B cell (primary cell): ENCODE data around the gene SMIM13. TPM values are rescaled to one million over a fixed set of nuclear protein-coding genes. Genes with fewer than 3 reads are reported as not detected.

Experiments used
- ATAC-seq: fragments of 200-7000 bp; cut with Tn5 transposase; one replicate; pipeline ENCODE4 v1.10.0; 2021; ENCODE audit warnings: low read depth, mild to moderate bottlenecking, moderate number of reproducible peaks, moderate library complexity
- CTCF ChIA-PET: fragments of 350-600 bp; sonication (Branson Sonifier 250); formaldehyde crosslinking; loops from one replicate; lab custom pipeline; 2021; ENCODE audit warnings: antibody characterized with exemption, inconsistent platforms; lab: Charles Lee
- POLR2A ChIA-PET: fragments of 350-600 bp; sonication (Branson Sonifier 250); formaldehyde crosslinking; loops from one replicate; lab custom pipeline; 2021; ENCODE audit warnings: antibody characterized with exemption; lab: Charles Lee
- DNase-seq: peaks from one replicate; pipeline ENCODE4 v3.0.0; 2013
- H2AFZ ChIP-seq: 2 replicates; pipeline ENCODE4 v1.6.1; 2012; ENCODE audit warnings: mild to moderate bottlenecking, low read depth, low read length; ENCODE audit not compliant: insufficient read depth, poor library complexity, severe bottlenecking
- H3K27ac ChIP-seq, 2 donors: 1 replicate in 1 of 2; 2 replicates in 1 of 2; pipeline ENCODE4 v1.5.1; 2012 to 2013; ENCODE audit warnings: low read length in 2 of 2, mild to moderate bottlenecking in 2 of 2, moderate library complexity in 1 of 2
- H3K27me3 ChIP-seq, 4 experiments: fragments of 200-600 bp in 1 of 4; sonication (generic) in 1 of 4; replicated peaks in 1 of 4; 1 replicate in 2 of 4; 2 replicates in 2 of 4; pipeline versions ENCODE4 v1.6.1 to v1.7.0; 2013 to 2016; ENCODE audit warnings: low read length in 3 of 4, mild to moderate bottlenecking in 2 of 4, mixed read lengths in 1 of 4, moderate library complexity in 1 of 4; ENCODE audit not compliant: insufficient read depth in 4 of 4, control insufficient read depth in 3 of 4; ENCODE audit errors: control extremely low read depth in 1 of 4
- H3K36me3 ChIP-seq, 2 experiments: replicated peaks in 1 of 2; 1 replicate in 1 of 2; 2 replicates in 1 of 2; pipeline versions ENCODE4 v1.6.1 to v1.7.1; 2013; ENCODE audit warnings: low read length in 1 of 2; ENCODE audit not compliant: insufficient read depth in 2 of 2, control insufficient read depth in 1 of 2; ENCODE audit errors: control extremely low read depth in 1 of 2, extremely low read depth in 1 of 2
- H3K4me1 ChIP-seq, 2 donors: fragments of 200-600 bp in 1 of 2; sonication (generic) in 1 of 2; 1 replicate in 1 of 2; 2 replicates in 1 of 2; pipeline versions ENCODE4 v1.5.1 to v1.6.1; 2013 to 2017; ENCODE audit warnings: low read length in 2 of 2; ENCODE audit not compliant: control insufficient read depth in 2 of 2, insufficient read depth in 2 of 2
- H3K4me2 ChIP-seq: replicated peaks from 2 replicates; pipeline ENCODE3; 2012; ENCODE audit warnings: mild to moderate bottlenecking, low read depth, low read length; ENCODE audit not compliant: poor library complexity, severe bottlenecking
- H3K4me3 ChIP-seq, 5 experiments: fragments of 200-600 bp in 1 of 5; sonication (generic) in 1 of 5; 1 replicate in 3 of 5; 2 replicates in 2 of 5; pipeline versions ENCODE4 v1.5.1 to v1.7.0; 2011 to 2016; ENCODE audit warnings: low read length in 4 of 5, mild to moderate bottlenecking in 4 of 5, low read depth in 2 of 5, control low read depth in 1 of 5, moderate library complexity in 1 of 5; ENCODE audit not compliant: insufficient read depth in 1 of 5; ENCODE audit errors: control extremely low read depth in 1 of 5, extremely low read depth in 1 of 5
- H3K79me2 ChIP-seq: fragments of 200-600 bp; sonication (generic); one replicate; pipeline ENCODE4 v1.6.0; 2016; ENCODE audit warnings: low read length; ENCODE audit not compliant: control insufficient read depth, insufficient read depth
- H3K9ac ChIP-seq: fragments of 200-600 bp; sonication (generic); 2 replicates; pipeline ENCODE4 v1.6.1; 2017; ENCODE audit warnings: mild to moderate bottlenecking, low read length, moderate library complexity
- H3K9me3 ChIP-seq, 3 donors: one replicate each; pipeline versions ENCODE4 v1.6.1 to v1.7.1; 2013; ENCODE audit warnings: low read length in 2 of 3; ENCODE audit not compliant: control insufficient read depth in 2 of 3, insufficient read depth in 1 of 3; ENCODE audit errors: control extremely low read depth in 1 of 3
- H4K20me1 ChIP-seq: 2 replicates; pipeline ENCODE4 v1.6.0; 2012; ENCODE audit warnings: mild to moderate bottlenecking, low read length; ENCODE audit not compliant: insufficient read depth, control insufficient read depth, poor library complexity, severe bottlenecking
- H3K27ac Mint-ChIP-seq: one replicate; pipeline ENCODE4 v1.8.0; 2021; ENCODE audit warnings: mixed read lengths
- H3K27me3 Mint-ChIP-seq: one replicate; pipeline ENCODE4 v1.8.0; 2021; ENCODE audit warnings: mixed read lengths
- H3K4me1 Mint-ChIP-seq: one replicate; pipeline ENCODE4 v1.8.0; 2021; ENCODE audit warnings: mixed read lengths
- H3K4me3 Mint-ChIP-seq: one replicate; pipeline ENCODE4 v1.8.0; 2021; ENCODE audit warnings: mixed read lengths
- H3K9me3 Mint-ChIP-seq: one replicate; pipeline ENCODE4 v1.8.0; 2022; ENCODE audit warnings: mixed read lengths; ENCODE audit not compliant: insufficient read depth
- EZH2 ChIP-seq: IDR thresholded peaks from 2 replicates; pipeline ENCODE4 v1.6.1; 2012; ENCODE audit warnings: borderline replicate concordance, low read depth, mild to moderate bottlenecking, moderate library complexity, low read length; ENCODE audit not compliant: insufficient read depth, poor library complexity, severe bottlenecking
- WGBS: methylation state at CpG from one replicate; pipeline ENCODE4 v1.1.5; 2013; ENCODE audit warnings: missing lambda C conversion rate; ENCODE audit not compliant: insufficient coverage; 5-methylcytosine and 5-hydroxymethylcytosine counted together
- intact Hi-C: fragments of 100-400 bp; cut with micrococcal nuclease; formaldehyde crosslinking; loops from one replicate; pipeline ENCODE4 v1.10.0; 2022
- polyA plus RNA-seq: library from polyadenylated mRNA; depleted of rRNA; stranded (reverse); fragments of >200 nt; gene quantifications from 2 replicates; pipeline ENCODE4 v1.2.3, GENCODE V29; 2012
- total RNA-seq, 2 donors: library from RNA; stranded (reverse); fragments of 120-200 nt in 1 of 2; gene quantifications; 1 replicate in 1 of 2; 2 replicates in 1 of 2; pipeline versions ENCODE4 v1.2.3 to v1.2.4, GENCODE V29; 2013 to 2022
- TF ChIP-seq, protein P1 (sequence below): fragments of 200-600 bp; IDR thresholded peaks from one replicate; pipeline ENCODE4 v1.8.0; 2022; ENCODE audit warnings: antibody characterized with exemption, mild to moderate bottlenecking

Gene SMIM13
- total and polyA plus RNA-seq, 2 donors (not counting 1 experiment from before 2014, with no cell fraction given) = 2.1 to 5.5 TPM

DNA sequence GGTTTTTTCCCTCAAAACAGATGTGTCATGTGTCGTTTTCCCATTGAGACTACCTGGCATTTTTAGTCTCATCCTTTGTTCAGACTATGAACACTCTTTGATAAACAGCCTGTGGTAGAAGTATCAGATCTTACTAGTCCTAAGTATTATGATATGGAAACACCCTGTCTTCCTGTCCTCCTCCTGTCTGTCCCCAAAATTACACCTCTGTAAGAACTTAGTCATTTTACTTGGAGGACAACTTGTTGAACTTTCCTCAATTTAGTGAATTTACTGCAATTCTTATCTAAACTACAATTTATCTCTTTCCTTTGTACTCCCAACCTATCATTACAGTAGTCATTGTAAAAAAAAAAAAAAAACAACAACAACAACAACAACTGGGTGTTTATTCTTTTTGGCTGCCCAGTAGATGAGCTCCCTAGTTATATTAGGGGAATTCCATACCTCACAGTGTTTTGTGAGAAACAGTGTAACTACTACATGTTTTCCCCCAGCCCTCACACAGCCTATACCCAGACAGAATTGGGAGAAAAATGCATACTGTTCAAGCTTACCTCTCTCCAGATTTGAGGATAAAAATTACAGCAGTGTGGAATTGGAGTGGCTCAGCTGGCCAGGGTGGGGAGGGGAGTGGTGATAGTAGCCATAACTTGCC lies 36.4 kb downstream of the SMIM13 start:
- no peak overlapping the region for H3K4me3 Mint-ChIP-seq
- WGBS = no CpG with 5 or more reads among the region's 1 CpG
- no peaks in the 10 kb centered on the region for H3K27me3 Mint-ChIP-seq
- Histone ChIP-seq H3K36me3 (peaks cover 0 to under 1% of the 10 kb centered on the region in 2 experiments), H3K4me3 (no peak overlapping the region), H3K4me1 (peaks cover 7 to 9% of the 10 kb centered on the region in 2 donors), H3K9ac (no peak overlapping the region), H3K27ac (no peak overlapping the region), H3K27me3 (no peaks in the 10 kb centered on the region), H3K9me3 (no peaks in the 10 kb centered on the region), H4K20me1 (no peaks in the 10 kb centered on the region), H2AFZ (no peak overlapping the region), H3K4me2 (no peak overlapping the region), H3K79me2 (peaks cover 16% of the 10 kb centered on the region)
- intact Hi-C loops = no loop called here
- H3K4me1 Mint-ChIP-seq = peaks cover 19% of the 10 kb centered on the region
- no peak overlapping the region for H3K27ac Mint-ChIP-seq
- ATAC-seq = no peak
- ChIA-PET CTCF (interaction anchor here (1.0 to 1.2 kb wide), 2 partner anchors 13 to 363 kb away, joined by 4 to 5 read pairs; no protein-coding TSS in a partner anchor), POLR2A (no interaction called here)
- H3K9me3 Mint-ChIP-seq = no peaks in the 10 kb centered on the region
- no peak for DNase-seq
- no peak for TF ChIP-seq EZH2

DNA sequence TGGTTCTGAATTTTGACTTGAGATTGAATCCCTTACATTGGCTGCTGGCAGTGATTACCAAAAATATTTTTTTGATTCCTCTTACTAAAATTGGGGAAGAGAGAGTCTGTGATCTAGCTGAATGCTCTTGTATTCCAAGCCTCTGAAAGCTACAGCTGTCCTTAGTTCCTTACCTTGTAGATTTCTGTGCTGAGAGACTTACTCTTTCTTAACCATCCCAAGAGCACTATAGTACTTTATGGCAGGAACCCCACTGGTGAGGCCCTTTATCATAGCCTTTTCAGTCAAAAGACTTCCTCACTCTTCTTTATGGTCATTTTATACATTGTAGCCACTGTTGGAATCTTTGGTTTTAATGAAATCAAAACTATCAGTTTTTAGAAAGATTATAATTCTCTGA lies 37.0 kb downstream of the SMIM13 start:
- no peak overlapping the region for H3K4me3 Mint-ChIP-seq
- Histone ChIP-seq H3K4me2 (no peak overlapping the region), H2AFZ (no peak overlapping the region), H3K4me1 (peaks cover 7 to 9% of the 10 kb centered on the region in 2 donors), H3K9ac (no peak overlapping the region), H3K9me3 (no peaks in the 10 kb centered on the region), H3K79me2 (peaks cover 16% of the 10 kb centered on the region), H4K20me1 (no peaks in the 10 kb centered on the region), H3K36me3 (peaks cover 1 to 6% of the 10 kb centered on the region in 2 experiments), H3K4me3 (no peak overlapping the region), H3K27me3 (no peaks in the 10 kb centered on the region), H3K27ac (no peak overlapping the region)
- DNase-seq (no peak), ATAC-seq (no peak)
- H3K27me3 Mint-ChIP-seq = no peaks in the 10 kb centered on the region
- H3K9me3 Mint-ChIP-seq = no peaks in the 10 kb centered on the region
- ChIA-PET POLR2A (no interaction called here), CTCF (interaction anchor here (1.2 kb wide), 1 partner anchor 13 kb away, joined by 4 read pairs; no protein-coding TSS in a partner anchor)
- intact Hi-C loops = no loop called here
- no peak for TF ChIP-seq EZH2
- TF ChIP-seq, protein P1, sequence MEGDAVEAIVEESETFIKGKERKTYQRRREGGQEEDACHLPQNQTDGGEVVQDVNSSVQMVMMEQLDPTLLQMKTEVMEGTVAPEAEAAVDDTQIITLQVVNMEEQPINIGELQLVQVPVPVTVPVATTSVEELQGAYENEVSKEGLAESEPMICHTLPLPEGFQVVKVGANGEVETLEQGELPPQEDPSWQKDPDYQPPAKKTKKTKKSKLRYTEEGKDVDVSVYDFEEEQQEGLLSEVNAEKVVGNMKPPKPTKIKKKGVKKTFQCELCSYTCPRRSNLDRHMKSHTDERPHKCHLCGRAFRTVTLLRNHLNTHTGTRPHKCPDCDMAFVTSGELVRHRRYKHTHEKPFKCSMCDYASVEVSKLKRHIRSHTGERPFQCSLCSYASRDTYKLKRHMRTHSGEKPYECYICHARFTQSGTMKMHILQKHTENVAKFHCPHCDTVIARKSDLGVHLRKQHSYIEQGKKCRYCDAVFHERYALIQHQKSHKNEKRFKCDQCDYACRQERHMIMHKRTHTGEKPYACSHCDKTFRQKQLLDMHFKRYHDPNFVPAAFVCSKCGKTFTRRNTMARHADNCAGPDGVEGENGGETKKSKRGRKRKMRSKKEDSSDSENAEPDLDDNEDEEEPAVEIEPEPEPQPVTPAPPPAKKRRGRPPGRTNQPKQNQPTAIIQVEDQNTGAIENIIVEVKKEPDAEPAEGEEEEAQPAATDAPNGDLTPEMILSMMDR = no peak
- no peak overlapping the region for H3K27ac Mint-ChIP-seq
- H3K4me1 Mint-ChIP-seq = peaks cover 19% of the 10 kb centered on the region
